ENCODE results near the gene HOXB13.

HOXB13 gene

DNA sequence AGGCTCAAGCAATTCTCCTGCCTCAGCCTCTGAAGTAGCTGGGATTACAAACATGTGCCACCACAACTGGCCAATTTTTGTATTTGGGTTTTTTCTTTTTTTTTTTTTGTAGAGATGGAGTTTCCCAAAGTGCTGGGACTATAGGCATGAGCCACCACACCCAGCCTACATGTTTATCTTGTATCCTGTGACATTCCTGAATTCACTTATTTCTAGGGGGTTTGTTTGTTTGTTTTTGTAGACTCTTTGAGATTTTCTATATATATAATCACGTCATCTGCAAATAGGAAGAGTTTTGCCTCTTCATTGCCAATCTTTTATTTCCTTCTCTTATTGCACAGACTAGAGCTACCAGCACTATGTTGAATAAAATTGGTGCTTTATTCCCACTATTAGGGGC, 35.4 kb downstream of the HOXB13 start:
- TF ChIP-seq, protein P1, sequence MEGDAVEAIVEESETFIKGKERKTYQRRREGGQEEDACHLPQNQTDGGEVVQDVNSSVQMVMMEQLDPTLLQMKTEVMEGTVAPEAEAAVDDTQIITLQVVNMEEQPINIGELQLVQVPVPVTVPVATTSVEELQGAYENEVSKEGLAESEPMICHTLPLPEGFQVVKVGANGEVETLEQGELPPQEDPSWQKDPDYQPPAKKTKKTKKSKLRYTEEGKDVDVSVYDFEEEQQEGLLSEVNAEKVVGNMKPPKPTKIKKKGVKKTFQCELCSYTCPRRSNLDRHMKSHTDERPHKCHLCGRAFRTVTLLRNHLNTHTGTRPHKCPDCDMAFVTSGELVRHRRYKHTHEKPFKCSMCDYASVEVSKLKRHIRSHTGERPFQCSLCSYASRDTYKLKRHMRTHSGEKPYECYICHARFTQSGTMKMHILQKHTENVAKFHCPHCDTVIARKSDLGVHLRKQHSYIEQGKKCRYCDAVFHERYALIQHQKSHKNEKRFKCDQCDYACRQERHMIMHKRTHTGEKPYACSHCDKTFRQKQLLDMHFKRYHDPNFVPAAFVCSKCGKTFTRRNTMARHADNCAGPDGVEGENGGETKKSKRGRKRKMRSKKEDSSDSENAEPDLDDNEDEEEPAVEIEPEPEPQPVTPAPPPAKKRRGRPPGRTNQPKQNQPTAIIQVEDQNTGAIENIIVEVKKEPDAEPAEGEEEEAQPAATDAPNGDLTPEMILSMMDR (conservative IDR thresholded peaks at IDR 0.05; ENCODE audit: low read depth, low read length) = no peak
- H3K4me3 ChIP-seq (ENCODE audit: low read length) = no peak overlapping the region
- DNase-seq (ENCODE audit: low read depth) = no peak

DNA sequence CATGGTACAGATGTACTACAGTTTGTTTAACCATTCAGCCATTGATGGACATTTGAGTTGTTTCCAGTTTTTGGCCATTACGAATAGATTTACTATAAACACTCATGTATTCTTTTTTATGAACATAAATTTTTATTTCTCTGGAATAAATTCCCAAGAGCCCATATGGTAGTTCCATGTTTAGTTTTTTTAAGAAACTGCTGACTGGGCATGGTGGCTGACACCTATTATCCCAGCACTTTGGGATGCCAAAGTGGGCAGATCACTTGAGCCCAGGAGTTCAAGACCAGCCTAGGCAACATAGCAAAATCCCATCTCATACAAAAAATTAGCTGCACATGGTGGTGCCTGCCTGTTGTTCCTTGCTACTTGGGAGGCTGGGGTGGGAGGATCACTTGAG, 36.5 kb downstream of the HOXB13 start:
- no peak for DNase-seq (ENCODE audit: low read depth)
- TF ChIP-seq, protein P1 (conservative IDR thresholded peaks at IDR 0.05; ENCODE audit: low read depth, low read length) = no peak
- H3K4me3 ChIP-seq (ENCODE audit: low read length) = no peak overlapping the region

DNA sequence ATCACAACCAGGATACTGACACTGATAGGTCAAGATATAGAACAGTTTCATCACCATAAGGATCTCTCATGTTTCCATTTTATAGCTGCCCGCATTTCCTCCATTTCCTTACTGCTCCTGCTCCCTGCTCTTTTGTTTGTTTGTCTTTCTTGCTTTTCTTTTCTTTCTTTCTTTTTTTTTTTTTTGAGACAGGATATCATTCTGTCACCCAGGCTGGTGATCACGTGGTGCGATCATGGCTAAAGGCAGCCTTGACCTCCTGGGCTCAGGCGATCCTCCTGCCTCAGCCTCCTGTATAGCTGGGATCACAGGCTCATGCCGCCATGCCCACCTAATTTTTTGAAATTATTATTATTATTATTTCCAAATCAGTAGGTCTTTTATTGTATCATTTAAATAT, 37.9 kb downstream of the HOXB13 start:
- no peak for DNase-seq (ENCODE audit: low read depth)
- TF ChIP-seq, protein P1 (conservative IDR thresholded peaks at IDR 0.05; ENCODE audit: low read depth, low read length) = no peak
- no peak overlapping the region for H3K4me3 ChIP-seq (ENCODE audit: low read length)

DNA sequence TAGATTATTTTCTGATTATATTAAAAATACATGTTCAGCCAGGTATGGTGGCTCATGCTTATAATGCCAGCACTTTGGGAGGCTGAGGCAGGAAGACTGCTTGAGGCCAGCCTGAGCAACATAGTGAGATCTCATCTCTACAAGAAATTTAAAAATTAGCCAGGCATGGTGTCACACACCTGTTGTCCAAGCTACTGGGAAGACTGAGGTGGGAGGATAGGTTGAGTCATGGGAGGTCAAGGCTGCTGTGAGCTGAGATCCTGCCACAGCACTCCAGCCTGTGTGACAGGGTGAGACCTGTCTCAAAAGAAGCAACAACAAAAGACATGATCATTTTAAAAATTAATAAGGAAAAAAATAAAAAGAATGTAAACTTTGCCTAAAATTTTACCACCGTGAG, 46.9 kb downstream of the HOXB13 start:
- TF ChIP-seq, protein P1 (conservative IDR thresholded peaks at IDR 0.05; ENCODE audit: low read depth, low read length) = no peak
- no peak overlapping the region for H3K4me3 ChIP-seq (ENCODE audit: low read length)
- no peak for DNase-seq (ENCODE audit: low read depth)

DNA sequence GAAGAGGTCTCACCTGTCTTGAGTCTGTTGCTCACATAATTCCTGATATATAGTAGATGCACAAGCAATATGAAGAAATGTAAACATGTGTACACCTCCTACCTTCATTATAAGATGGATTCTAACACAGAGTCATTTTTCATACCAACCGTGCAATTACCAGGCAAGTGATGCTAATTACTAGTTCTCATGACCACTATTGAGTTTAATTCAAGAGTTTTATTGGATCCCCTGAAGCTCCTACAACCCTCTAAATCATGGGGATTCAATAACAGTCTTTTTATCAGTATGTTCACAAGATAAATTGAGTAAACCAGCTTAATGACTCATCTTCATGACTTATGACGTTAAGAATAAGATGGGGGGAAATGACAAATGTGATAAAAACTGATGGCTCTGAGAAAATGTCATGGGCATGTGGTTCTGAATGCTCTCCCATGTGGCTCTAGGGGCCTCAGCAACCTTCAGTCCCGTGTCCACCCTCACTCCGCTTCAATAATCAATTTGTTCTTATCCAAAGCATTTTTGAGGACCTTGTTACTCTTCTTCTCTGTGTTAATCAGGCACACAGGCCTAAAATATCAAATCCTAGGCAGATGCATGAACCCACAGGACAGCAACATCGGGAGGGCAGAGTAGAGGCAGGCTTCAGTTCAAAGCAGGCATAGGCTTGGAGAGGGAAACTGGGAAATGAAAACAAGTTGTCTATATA, 49.0 kb downstream of the HOXB13 start:
- DNase-seq (ENCODE audit: low read depth) = no peak
- TF ChIP-seq, protein P1 (conservative IDR thresholded peaks at IDR 0.05; ENCODE audit: low read depth, low read length) = no peak
- H3K4me3 ChIP-seq (ENCODE audit: low read length) = no peak overlapping the region

DNA sequence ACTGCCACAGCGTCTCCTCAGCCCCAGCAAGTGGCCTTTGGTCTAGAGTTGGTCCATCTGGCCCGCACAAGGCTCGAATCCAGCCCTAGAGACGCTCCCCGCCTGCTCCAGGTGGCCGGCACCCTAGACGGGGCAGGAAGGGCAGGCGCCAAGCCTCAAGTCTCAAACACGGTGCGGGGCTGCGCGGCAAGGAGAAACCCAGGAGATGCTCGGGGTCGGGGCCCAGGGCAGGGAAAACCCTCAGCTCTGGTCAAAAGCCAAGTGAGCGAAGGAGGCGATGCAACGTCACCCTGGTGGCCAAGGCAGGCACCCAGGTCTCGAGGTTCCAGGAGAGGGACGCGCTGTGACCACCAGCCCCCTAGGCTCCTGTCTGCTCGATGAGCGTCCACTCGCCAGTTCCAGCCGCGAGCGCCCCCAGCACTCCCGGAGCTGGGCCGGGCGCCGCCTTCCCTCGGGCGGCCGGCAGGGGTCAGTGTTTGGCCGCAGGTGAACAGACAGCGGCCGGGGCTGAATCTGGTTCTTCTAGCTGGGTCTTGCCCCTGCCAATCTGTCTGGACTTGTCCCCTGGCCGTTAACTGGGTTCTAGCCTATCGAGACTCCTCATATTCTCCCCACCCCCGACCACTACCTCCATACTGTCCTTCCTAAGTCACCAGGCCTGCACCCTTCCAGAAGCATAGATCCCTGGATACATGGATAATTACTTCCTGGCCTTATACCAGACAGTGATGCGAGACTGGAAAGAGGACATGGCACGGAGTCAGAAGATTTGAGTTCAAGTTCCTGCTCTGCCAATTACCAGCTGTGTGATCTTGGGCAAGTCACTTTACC, 50.2 kb downstream of the HOXB13 start:
- TF ChIP-seq, protein P1 (conservative IDR thresholded peaks at IDR 0.05; ENCODE audit: low read depth, low read length) = peak; percentile 91
- no peak overlapping the region for H3K4me3 ChIP-seq (ENCODE audit: low read length)
- DNase-seq (ENCODE audit: low read depth) = no peak
